GM12874 (cell line): ENCODE data around the gene PMEPA1.

Experiments used
- CTCF ChIP-seq: IDR thresholded peaks from 2 replicates; pipeline ENCODE4 v1.5.1; 2011; ENCODE audit warnings: low read depth, mild to moderate bottlenecking, control low read depth, low read length, moderate library complexity; ENCODE audit not compliant: insufficient read depth

The PMEPA1 gene

DNA sequence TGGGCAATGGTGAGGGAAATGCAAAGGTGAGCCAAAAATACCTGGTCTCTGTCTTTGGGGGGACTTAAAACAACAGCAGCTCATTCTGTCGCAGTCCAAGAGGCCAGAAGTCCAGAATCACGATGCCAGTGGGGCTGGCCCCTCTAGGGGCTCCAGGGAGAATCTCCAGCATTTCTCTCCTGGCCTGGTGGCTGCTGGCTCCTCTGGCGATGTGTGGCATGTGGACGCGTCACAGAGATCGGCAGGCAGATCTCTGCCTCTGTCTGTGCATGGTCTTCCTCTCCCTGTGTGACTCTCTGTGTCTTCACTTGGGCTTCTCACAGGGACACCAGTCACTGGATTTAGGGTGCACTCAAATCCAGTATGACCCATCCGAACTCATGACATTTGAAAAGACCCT lies 14.0 kb upstream of the PMEPA1 start:
- no peak for TF ChIP-seq CTCF

DNA sequence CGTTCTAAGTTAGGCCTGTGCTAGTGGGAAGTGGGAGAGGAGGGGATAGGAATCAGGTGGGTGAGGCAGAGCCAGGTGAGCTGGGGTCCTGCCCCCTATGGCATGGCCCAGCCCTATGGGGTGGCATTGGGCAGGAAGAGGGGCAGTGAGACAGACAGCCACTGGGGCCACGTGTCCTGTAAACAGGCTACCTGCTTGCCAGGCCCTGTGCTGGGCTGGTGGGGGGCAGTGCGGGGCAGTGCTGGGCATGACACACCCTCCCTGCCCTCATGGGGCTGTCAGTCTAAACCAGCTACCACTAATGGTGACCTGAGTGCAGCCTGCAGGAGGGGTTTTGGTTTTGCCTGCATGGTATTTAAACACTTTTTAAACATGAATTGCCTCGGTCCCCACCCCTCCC lies 10.1 kb upstream of the PMEPA1 start:
- TF ChIP-seq CTCF, result no peak

GRCh38 chr20:57718490-57719009 lies 8.7 kb upstream of the PMEPA1 start:
- no peak for TF ChIP-seq CTCF

GRCh38 chr20:57717797-57718196 lies 8.0 kb upstream of the PMEPA1 start:
- no peak for TF ChIP-seq CTCF

DNA sequence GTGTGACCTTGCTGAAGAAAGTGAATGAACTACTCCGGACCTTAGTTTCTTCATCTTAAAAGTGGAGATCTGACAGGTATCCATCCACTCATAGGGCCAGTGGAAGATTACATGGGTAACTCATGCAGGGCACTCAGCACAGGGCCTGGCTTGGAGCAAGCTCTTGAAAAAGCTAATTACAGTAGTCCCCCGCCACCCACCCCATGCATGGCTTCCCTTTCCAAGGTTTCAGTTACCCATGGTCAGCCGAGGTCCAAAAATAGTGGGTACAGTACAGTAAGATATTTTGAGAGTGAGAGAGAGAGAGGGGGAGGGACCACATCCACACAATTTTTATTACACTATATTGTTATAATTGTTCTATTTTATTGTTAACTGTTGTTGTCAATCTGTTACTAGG lies 7.1 kb upstream of the PMEPA1 start:
- no peak for TF ChIP-seq CTCF

DNA sequence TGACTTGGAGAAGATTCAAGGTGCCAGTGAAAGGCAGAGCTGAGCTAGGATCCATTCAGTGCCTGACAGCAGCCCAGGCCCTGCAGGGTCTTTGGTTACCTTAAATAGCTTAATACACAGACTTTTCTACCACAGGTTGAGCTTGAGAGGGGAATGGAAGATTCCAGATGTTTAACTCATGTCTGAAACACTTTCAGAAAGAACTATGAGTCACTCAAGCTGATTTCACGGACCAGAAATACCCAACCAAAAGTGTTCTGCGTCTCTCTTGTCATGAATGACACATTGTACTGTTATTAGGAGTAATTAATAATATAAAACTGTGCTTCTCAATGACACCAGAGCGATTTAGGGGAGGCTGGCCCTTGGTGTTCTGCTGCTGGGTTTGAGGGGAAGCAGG lies 6.4 kb upstream of the PMEPA1 start:
- no peak for TF ChIP-seq CTCF

GRCh38 chr20:57715268-57715904 lies 5.6 kb upstream of the PMEPA1 start:
- TF ChIP-seq CTCF, result no peak
